NCI-H146 (cell line): ENCODE data around the gene TMEM184C.

Experiments
- DNase-seq: peaks from one replicate; lab custom pipeline; 2025; lab: John Stamatoyannopoulos, UW

TMEM184C gene

DNA sequence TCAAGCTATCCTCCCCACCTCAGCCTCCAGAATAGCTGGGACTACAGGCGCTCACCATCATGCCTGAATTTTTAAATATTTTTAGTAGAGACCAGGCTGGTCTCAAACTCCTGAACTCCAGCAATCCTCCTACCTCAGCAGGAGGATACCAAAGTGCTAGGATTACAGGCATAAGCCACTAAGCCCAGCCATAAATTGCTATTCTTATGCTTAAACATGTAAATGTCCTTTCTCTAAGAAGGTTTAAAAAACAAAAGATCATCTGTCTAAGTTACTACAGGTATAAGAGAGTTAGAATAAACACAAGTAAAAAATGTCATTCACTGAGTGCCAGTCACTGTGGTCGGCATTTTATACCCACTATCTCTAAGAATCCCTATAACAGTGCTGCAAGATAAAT lies 38.4 kb downstream of the TMEM184C start:
- no peak for DNase-seq

DNA sequence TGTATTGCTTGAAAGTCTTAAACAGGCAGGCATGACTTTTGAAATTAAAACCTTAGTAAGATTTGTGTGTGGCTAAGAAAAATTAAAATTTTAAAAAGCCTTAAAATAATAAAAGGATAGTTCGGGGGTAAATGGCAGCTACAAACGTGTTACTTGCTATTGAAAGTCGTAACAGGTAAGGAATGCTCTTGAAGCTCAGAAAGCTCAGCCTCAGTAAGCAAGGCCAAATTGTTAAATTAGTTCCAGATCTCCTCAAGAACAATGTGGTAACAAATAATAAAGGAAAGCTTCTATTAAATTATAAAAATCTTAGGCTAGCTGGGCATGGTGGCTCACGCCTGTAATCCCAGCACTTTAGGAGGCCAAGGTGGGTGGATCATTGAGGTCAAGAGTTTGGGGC lies 41.3 kb downstream of the TMEM184C start:
- no peak for DNase-seq

DNA sequence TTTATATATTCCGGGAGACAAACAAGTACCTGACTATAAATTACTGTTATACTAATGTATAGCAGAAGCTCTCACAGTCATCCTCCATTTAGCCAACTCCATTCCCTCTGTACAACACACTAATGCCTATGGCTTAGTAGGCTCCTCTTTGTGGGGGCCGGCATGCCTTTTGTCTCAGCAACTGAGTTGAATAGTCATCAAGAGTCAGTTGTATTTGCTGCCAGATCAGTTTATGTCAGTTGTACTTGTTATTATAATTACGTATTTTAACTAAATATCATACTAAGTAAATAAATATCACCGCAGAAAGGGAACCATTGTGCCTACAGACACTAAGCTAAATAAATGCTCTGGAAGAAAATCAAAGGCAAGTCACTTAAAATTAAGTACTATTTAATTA lies 56.9 kb downstream of the TMEM184C start:
- DNase-seq = no peak

DNA sequence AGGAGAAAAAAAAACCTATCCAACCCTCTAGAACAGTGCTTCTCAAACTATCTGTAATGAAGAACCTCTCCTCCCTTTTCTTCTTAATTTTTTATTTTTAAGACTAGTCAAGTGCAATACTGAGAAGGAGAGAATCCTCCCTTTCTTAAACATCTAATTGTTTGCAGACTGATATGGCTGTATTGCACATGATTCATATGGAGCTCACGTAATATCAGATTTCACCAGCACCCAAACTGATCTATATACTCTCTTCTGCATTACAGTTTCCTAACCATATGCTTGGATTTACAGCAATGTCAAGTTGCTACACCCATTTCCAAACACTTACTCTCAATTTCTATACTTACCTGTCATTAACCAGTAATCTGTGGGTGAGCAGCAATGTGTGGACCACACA lies 57.3 kb downstream of the TMEM184C start:
- DNase-seq = no peak

- no peak for DNase-seq
Measured at GRCh38 chr4:147678106-147678505, 60.9 kb downstream of the TMEM184C start.

DNA sequence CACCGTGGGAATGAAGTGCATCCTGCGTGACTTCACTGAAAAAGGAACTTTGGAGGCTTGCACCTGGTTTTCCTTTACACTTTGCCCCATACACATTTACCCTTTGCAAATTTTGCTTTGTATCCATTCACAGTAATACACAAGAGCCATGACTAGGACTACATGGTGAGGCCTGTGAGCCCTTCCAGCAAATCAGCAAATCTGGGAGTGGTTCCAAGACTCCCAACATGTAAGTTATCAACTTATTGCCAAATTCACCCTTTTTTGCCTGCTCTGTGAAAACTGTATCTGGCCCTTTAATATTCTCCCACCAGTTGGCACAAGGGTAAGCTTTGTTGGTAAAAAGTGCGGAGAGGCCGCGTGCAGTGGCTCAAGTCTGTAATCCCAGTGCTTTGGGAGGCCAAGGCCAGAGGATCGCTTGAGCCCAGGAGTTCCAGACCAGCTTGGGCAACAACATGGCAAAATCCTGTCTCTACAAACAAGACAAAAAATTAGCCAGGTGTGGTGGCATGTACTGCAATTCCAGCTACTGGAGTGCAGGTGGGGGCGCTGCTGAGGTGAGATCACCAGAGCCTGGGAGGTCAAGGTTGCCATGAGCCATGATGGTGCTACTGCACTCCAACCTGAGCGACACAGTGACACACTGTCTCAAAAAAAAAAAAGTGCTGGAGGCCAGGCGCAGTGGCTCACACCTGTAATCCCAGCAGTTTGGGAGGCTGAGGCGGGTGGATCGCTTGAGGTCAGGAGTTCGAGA lies 61.8 kb downstream of the TMEM184C start:
- no peak for DNase-seq

GRCh38 chr4:147682755-147683154 lies 65.6 kb downstream of the TMEM184C start:
- DNase-seq = no peak

DNA sequence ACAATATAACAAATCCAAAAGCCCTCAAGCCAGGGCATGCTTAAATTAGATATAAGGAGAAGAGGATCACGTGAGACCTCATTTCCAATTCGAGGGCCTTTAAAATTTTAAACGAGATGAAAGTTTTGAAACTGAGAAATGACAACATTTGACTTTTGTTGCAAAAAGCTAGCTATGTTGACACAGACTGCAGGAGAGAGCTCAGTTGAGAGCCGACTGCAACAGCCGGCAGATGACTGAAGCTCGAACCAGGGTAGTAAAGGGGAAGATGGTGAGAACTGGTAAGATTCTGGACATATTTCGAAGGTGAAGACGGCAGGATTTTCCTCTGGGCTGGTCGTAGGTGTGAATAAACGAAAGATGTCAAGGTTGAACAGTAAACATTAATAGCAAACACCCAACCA lies 66.0 kb downstream of the TMEM184C start:
- DNase-seq = peak; percentile 3

- DNase-seq = peak; percentile 72
Measured at GRCh38 chr4:147683717-147684700, 66.8 kb downstream of the TMEM184C start, which contains the start of gene PRMT9. PRMT9 (minus strand) TSS chr4:147684163; CDS start chr4:147683987, 176 bp downstream.

GRCh38 chr4:147689067-147689466 lies 71.9 kb downstream of the TMEM184C start:
- no peak for DNase-seq

GRCh38 chr4:147691820-147692219 lies 74.6 kb downstream of the TMEM184C start:
- no peak for DNase-seq

GRCh38 chr4:147693218-147693617 lies 76.0 kb downstream of the TMEM184C start:
- DNase-seq = no peak

GRCh38 chr4:147696866-147697265 lies 79.7 kb downstream of the TMEM184C start:
- no peak for DNase-seq

- DNase-seq = no peak
Measured at GRCh38 chr4:147704846-147705245, 87.6 kb downstream of the TMEM184C start.

- peak; percentile 7 for DNase-seq
Measured at GRCh38 chr4:147707892-147708672, 90.9 kb downstream of the TMEM184C start.

DNA sequence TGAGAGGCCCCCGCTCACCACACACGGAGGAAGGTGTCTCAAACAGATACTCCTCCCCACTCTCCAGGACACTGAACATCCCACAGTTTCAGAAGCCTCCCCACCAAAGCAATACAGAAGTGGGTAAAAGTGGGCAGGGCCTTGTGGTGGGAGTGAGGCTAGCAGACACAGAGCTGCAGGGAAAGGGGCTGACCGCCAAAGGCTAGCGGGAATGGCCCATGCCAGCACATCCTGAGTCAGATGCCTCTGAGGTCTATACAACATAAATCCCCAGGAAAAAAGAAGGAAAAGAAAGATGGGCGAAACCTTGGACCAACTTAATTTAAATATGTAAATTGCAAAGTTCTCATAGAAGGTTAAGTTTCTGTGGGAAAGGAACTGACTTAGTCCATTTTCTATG lies 92.8 kb downstream of the TMEM184C start:
- DNase-seq = no peak

DNA sequence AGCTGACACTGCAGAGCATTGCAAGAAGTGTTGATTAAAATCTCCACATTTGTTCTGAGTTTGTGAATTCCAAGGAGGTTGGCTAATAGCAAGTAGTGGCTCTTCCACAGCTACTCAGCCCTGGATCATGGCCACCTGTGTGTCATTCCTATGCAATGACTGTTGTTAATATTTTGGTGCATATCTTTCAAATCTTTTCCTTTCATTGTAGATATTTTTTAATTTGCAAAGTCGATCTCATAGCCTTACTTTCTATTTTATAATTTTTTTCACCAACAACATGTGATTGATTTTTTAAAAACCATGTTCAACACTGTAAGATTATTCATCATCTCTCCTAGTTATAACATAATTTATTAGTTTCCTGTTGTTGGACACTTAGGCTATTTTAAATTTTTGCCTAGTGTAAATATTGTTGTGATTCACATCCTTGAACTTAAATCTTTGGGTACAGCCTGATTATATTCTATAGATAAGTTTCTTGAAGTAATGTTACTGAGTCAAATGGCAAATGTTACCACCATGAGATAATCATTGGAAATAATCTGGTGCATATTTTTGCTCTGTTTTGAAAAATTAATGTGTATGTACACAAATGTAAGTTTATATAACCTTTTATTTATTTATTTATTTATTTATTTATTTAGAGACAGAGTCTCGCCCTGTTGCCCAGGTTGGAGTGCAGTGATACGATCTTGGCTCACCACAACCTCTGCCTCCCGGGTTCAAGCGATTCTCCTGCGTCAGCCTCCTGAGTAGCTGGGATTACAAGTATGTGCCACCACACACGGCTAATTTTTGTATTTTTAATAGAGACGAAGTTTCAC lies 97.6 kb downstream of the TMEM184C start:
- DNase-seq = no peak

- no peak for DNase-seq
Measured at GRCh38 chr4:147717878-147718277, 100.7 kb downstream of the TMEM184C start.
